SK-N-SH (cell line): Measurements from ENCODE around the gene TRIM42. TPM values are rescaled to one million over a fixed set of nuclear protein-coding genes. Genes with fewer than 3 reads are reported as not detected.

Experiments
- CTCF ChIA-PET: fragments of 300-600, 350-600 bp; formaldehyde crosslinking; extraction: SDS; loops from one replicate; lab custom pipeline; 2021; lab: Yijun Ruan, JAX
- POLR2A ChIA-PET: fragments of 350-600 bp; sonication (Branson Sonifier 250); formaldehyde crosslinking; extraction: SDS; loops from one replicate; lab custom pipeline; 2020; ENCODE audit warnings: antibody characterized with exemption, inconsistent platforms; lab: Yijun Ruan, JAX
- DNase-seq: peaks from one replicate; pipeline ENCODE4 v3.0.0; 2012
- H2AFZ ChIP-seq: fragments of 200-600 bp; sonication (generic); 2 replicates; pipeline ENCODE4 v1.8.1; 2016; ENCODE audit warnings: antibody characterized with exemption, mild to moderate bottlenecking, low read depth
- H3F3A ChIP-seq: fragments of 200-600 bp; sonication (generic); replicated peaks from 2 replicates; pipeline ENCODE3; 2016; ENCODE audit warnings: antibody characterized with exemption, mild to moderate bottlenecking; ENCODE audit not compliant: insufficient read depth
- H3K27ac ChIP-seq, 2 experiments: fragments of 200-500 bp in 1 of 2; fragments of 200-600 bp in 1 of 2; sonication (Bioruptor generic) in 1 of 2; sonication (generic), shearing (Covaris generic) in 1 of 2; 2 replicates each; pipeline versions ENCODE4 v1.5.1 to v1.6.1; 2014 to 2016; ENCODE audit warnings: low read depth in 2 of 2, inconsistent platforms in 1 of 2, low read length in 1 of 2, mild to moderate bottlenecking in 1 of 2, mixed read lengths in 1 of 2
- H3K27me3 ChIP-seq: fragments of 200-600 bp; sonication (generic), shearing (Covaris generic); 2 replicates; pipeline ENCODE4 v1.6.1; 2016; ENCODE audit warnings: mixed run types; ENCODE audit not compliant: insufficient read depth
- H3K36me3 ChIP-seq, 2 experiments: fragments of 200-500 bp in 1 of 2; fragments of 200-600 bp in 1 of 2; sonication (Bioruptor generic) in 1 of 2; sonication (generic) in 1 of 2; replicated peaks in 1 of 2; 2 replicates each; pipeline versions ENCODE3 to v1.5.1; 2014 to 2016; ENCODE audit warnings: low read length in 1 of 2, mild to moderate bottlenecking in 1 of 2; ENCODE audit not compliant: insufficient read depth in 2 of 2, control insufficient read depth in 1 of 2
- H3K4me1 ChIP-seq, 2 experiments: fragments of 200-500 bp in 1 of 2; fragments of 200-600 bp in 1 of 2; sonication (Bioruptor generic) in 1 of 2; sonication (generic), shearing (Covaris generic) in 1 of 2; 2 replicates each; pipeline versions ENCODE4 v1.5.1 to v1.6.1; 2014 to 2016; ENCODE audit warnings: low read depth in 1 of 2, low read length in 1 of 2, mixed run types in 1 of 2; ENCODE audit not compliant: insufficient read depth in 2 of 2, control insufficient read depth in 1 of 2
- H3K4me2 ChIP-seq: fragments of 200-600 bp; sonication (generic), shearing (Covaris generic); 2 replicates; pipeline ENCODE4 v1.6.1; 2017; ENCODE audit warnings: mixed run types
- H3K4me3 ChIP-seq, 2 experiments: fragments of 200-500 bp in 1 of 2; fragments of 200-600 bp in 1 of 2; sonication (Bioruptor generic) in 1 of 2; sonication (generic), shearing (Covaris generic) in 1 of 2; 2 replicates each; pipeline versions ENCODE4 v1.5.1 to v1.8.1; 2014 to 2016; ENCODE audit warnings: low read depth in 2 of 2, inconsistent platforms in 1 of 2, low read length in 1 of 2, mild to moderate bottlenecking in 1 of 2, mixed read lengths in 1 of 2, moderate library complexity in 1 of 2
- H3K79me2 ChIP-seq: fragments of 200-600 bp; sonication (generic); 2 replicates; pipeline ENCODE4 v1.8.1; 2017; ENCODE audit warnings: mild to moderate bottlenecking; ENCODE audit not compliant: insufficient read depth
- H3K9ac ChIP-seq: fragments of 200-600 bp; sonication (generic); 2 replicates; pipeline ENCODE4 v1.6.1; 2017; ENCODE audit warnings: mixed run types
- H3K9me2 ChIP-seq: fragments of 200-600 bp; sonication (generic); 2 replicates; pipeline ENCODE4 v1.6.1; 2017; ENCODE audit warnings: mixed run types
- H3K9me3 ChIP-seq: fragments of 200-600 bp; sonication (generic); 2 replicates; pipeline ENCODE4 v1.6.1; 2017; ENCODE audit warnings: mixed run types, mild to moderate bottlenecking, moderate library complexity
- H4K20me1 ChIP-seq: fragments of 200-600 bp; sonication (generic); 2 replicates; pipeline ENCODE4 v1.6.1; 2017; ENCODE audit warnings: mild to moderate bottlenecking, mixed run types; ENCODE audit not compliant: insufficient read depth
- CHD2 ChIP-seq: fragments of 150-350 bp; IDR thresholded peaks from 2 replicates; pipeline ENCODE4 v1.6.1; 2018; ENCODE audit warnings: low read length; ENCODE audit not compliant: partially characterized antibody
- CTCF ChIP-seq: fragments of 200-600 bp; sonication (generic); IDR thresholded peaks from 2 replicates; pipeline ENCODE4 v1.6.1; 2017; ENCODE audit warnings: antibody characterized with exemption, mild to moderate bottlenecking, moderate library complexity
- ELF1 ChIP-seq: IDR thresholded peaks from 2 replicates; pipeline ENCODE4 v1.4.0; 2012
- FOXJ3 ChIP-seq: sonication (generic); formaldehyde crosslinking; IDR thresholded peaks from 2 replicates; pipeline ENCODE4 v1.5.1; 2020; ENCODE audit warnings: mild to moderate bottlenecking, missing genetic modification reagents
- GABPA ChIP-seq: IDR thresholded peaks from 2 replicates; pipeline ENCODE4 v1.4.0; 2012; ENCODE audit warnings: low read depth, mild to moderate bottlenecking
- GATA2 ChIP-seq: sonication (generic); formaldehyde crosslinking; IDR thresholded peaks from 2 replicates; pipeline ENCODE4 v1.5.0; 2020; ENCODE audit warnings: mild to moderate bottlenecking, missing genetic modification reagents
- JUND ChIP-seq: IDR thresholded peaks from 2 replicates; pipeline ENCODE4 v1.4.0; 2012
- MAX ChIP-seq: IDR thresholded peaks from 2 replicates; pipeline ENCODE4 v1.4.0; 2012; ENCODE audit warnings: low read depth
- MXI1 ChIP-seq: IDR thresholded peaks from 2 replicates; pipeline ENCODE4 v1.6.1; 2012; ENCODE audit warnings: mild to moderate bottlenecking, low read depth, low read length, improper control_type of control experiment
- NRF1 ChIP-seq: IDR thresholded peaks from 2 replicates; pipeline ENCODE4 v1.6.1; 2012; ENCODE audit warnings: low read depth, mild to moderate bottlenecking, low read length
- RAD21 ChIP-seq: IDR thresholded peaks from 2 replicates; pipeline ENCODE4 v1.6.1; 2012; ENCODE audit warnings: mild to moderate bottlenecking, low read length
- RCOR1 ChIP-seq: fragments of 150-350 bp; IDR thresholded peaks from 2 replicates; pipeline ENCODE4 v1.6.1; 2017; ENCODE audit warnings: antibody characterized with exemption, low read length
- REST ChIP-seq: IDR thresholded peaks from 2 replicates; pipeline ENCODE4 v1.6.1; 2012; ENCODE audit warnings: mild to moderate bottlenecking, low read depth, low read length, moderate library complexity
- RXRA ChIP-seq: IDR thresholded peaks from 2 replicates; pipeline ENCODE4 v1.4.0; 2012; ENCODE audit warnings: low read depth, mild to moderate bottlenecking, borderline replicate concordance
- SIN3A ChIP-seq: IDR thresholded peaks from 2 replicates; pipeline ENCODE4 v1.6.1; 2012; ENCODE audit warnings: low read depth, mild to moderate bottlenecking, low read length, moderate library complexity, borderline replicate concordance
- SMC3 ChIP-seq: IDR thresholded peaks from 2 replicates; pipeline ENCODE4 v1.6.1; 2012; ENCODE audit warnings: low read depth, low read length, improper control_type of control experiment
- USF1 ChIP-seq: IDR thresholded peaks from 2 replicates; pipeline ENCODE4 v1.4.0; 2012; ENCODE audit warnings: low read depth, borderline replicate concordance
- YY1 ChIP-seq: IDR thresholded peaks from 2 replicates; pipeline ENCODE4 v1.4.0; 2012; ENCODE audit warnings: low read depth, mild to moderate bottlenecking
- WGBS: methylation state at CpG from one replicate; pipeline ENCODE4 v1.1.6; 2017; ENCODE audit warnings: low lambda C conversion rate; 5-methylcytosine and 5-hydroxymethylcytosine counted together
- polyA plus RNA-seq, 3 experiments: library from polyadenylated mRNA; depleted of rRNA; stranded (reverse); fragments of >200 nt; gene quantifications; 2 replicates each; pipeline ENCODE4 v1.2.3, GENCODE V29; 2012
- TF ChIP-seq, protein P1 (sequence below): fragments of 150-350 bp; IDR thresholded peaks from 2 replicates; pipeline ENCODE4 v1.6.1; 2016; ENCODE audit warnings: mild to moderate bottlenecking, low read depth, low read length

TRIM42 gene
- polyA plus RNA-seq, 1 of the 3 experiments (the other 2 are of a cell fraction), result not detected

DNA sequence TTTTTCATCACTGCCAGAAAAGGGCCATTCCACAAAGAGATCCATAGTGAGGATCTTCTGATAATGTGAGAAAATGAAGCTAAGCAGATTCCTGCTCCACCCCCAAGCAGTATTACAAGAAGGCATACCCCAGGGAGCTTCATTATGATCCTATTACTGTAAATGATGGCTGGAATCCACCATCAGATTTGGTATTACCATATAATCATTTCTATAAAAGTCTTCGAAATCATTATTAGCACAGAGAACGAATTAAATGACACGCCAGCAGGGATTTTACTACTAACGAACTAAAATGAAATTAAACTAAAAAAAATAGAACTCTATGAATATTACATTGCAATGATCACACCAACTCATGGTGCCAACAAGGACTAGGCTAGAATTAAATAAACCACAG is 24.4 kb downstream of the TRIM42 start:
- no peaks in the 10 kb centered on the region for H4K20me1 ChIP-seq
- H3K4me3 ChIP-seq, result no peak overlapping the region
- no peaks in the 10 kb centered on the region for H3K4me1 ChIP-seq
- CTCF ChIA-PET, result interaction anchor here (0.6 kb wide), 1 partner anchor 31 kb away, joined by 3 read pairs; no protein-coding TSS in a partner anchor
- no peak for DNase-seq
- no peak overlapping the region for H3K9ac ChIP-seq
- H3K79me2 ChIP-seq, result no peaks in the 10 kb centered on the region
- H2AFZ ChIP-seq, result no peak overlapping the region
- H3K9me3 ChIP-seq, result no peaks in the 10 kb centered on the region
- POLR2A ChIA-PET, result no interaction called here
- no peaks in the 10 kb centered on the region for H3K27me3 ChIP-seq
- H3K9me2 ChIP-seq, result no peaks in the 10 kb centered on the region
- WGBS, result 40% methylated on average over 4 of the region's 4 CpGs
- H3K27ac ChIP-seq, result no peak overlapping the region
- no peak overlapping the region for H3K4me2 ChIP-seq
- H3K36me3 ChIP-seq, result no peaks in the 10 kb centered on the region
- no peak for TF ChIP-seq RAD21
- TF ChIP-seq CTCF, result no peak
- no peak for TF ChIP-seq GABPA
- TF ChIP-seq GATA2 (CRISPR knock-in tag), result no peak
- no peak for TF ChIP-seq JUND
- no peak for TF ChIP-seq USF1
- TF ChIP-seq ELF1, result no peak
- no peak for TF ChIP-seq YY1
- TF ChIP-seq, protein P1, sequence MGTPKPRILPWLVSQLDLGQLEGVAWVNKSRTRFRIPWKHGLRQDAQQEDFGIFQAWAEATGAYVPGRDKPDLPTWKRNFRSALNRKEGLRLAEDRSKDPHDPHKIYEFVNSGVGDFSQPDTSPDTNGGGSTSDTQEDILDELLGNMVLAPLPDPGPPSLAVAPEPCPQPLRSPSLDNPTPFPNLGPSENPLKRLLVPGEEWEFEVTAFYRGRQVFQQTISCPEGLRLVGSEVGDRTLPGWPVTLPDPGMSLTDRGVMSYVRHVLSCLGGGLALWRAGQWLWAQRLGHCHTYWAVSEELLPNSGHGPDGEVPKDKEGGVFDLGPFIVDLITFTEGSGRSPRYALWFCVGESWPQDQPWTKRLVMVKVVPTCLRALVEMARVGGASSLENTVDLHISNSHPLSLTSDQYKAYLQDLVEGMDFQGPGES, result no peak
- no peak for TF ChIP-seq SMC3
- no peak for TF ChIP-seq RXRA
- TF ChIP-seq MXI1, result no peak
- no peak for TF ChIP-seq RCOR1
- no peaks in the 10 kb centered on the region for H3F3A ChIP-seq

- Histone ChIP-seq H3K4me2 (no peak overlapping the region), H4K20me1 (no peaks in the 10 kb centered on the region), H3K79me2 (no peaks in the 10 kb centered on the region), H3K4me1 (no peaks in the 10 kb centered on the region), H3K36me3 (no peaks in the 10 kb centered on the region), H3K9me3 (no peaks in the 10 kb centered on the region), H3F3A (no peaks in the 10 kb centered on the region), H3K9ac (no peak overlapping the region), H3K9me2 (no peaks in the 10 kb centered on the region), H3K27me3 (no peaks in the 10 kb centered on the region), H2AFZ (no peak overlapping the region), H3K27ac (no peak overlapping the region), H3K4me3 (no peak overlapping the region)
- WGBS, result 0% methylated on average over 1 of the region's 1 CpG
- TF ChIP-seq ELF1 (no peak), REST (no peak), JUND (no peak), MAX (no peak), SIN3A (no peak), GABPA (no peak), FOXJ3 (no peak), SMC3 (no peak), MXI1 (no peak), RXRA (no peak), CHD2 (no peak), NRF1 (no peak)
- ChIA-PET CTCF (no interaction called here), POLR2A (no interaction called here)
- no peak for DNase-seq
Measured at GRCh38 chr3:140703496-140703895, 25.6 kb downstream of the TRIM42 start.
